Measurements from ENCODE around the gene LYPD4.

The LYPD4 gene

GRCh38 chr19:41850381-41850780 lies 5.9 kb upstream of the LYPD4 start:
- no peak for DNase-seq (ENCODE audit: low read depth in 2 of 2)

DNA sequence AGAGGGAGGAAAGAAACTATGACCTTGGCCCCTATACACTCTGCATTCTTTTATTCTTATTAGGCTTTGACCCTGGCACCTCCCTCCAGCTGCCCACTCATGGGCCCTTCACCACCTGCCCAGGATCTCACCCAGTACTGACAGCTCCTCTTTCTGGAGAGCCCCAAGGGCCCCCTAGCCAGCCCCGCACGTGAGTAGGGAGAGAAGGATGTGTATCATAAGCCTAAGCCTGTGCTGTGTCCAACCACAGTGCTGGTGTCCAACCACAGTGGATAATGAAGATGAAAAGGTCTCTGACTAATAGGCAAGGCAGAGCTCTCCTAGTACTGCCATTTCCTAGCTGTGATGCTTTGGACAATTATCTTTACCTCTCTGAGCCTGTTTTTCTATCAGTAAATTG lies 4.6 kb upstream of the LYPD4 start:
- DNase-seq (ENCODE audit: low read depth in 2 of 2) = no peak

GRCh38 chr19:41848666-41849065 lies 4.2 kb upstream of the LYPD4 start:
- no peak for DNase-seq (ENCODE audit: low read depth in 2 of 2)

GRCh38 chr19:41847351-41848105 lies 3.0 kb upstream of the LYPD4 start:
- DNase-seq (ENCODE audit: low read depth in 2 of 2) = no peak

- DNase-seq (ENCODE audit: low read depth in 2 of 2) = no peak
Measured at GRCh38 chr19:41845051-41845590, 638 bp upstream of the LYPD4 start.

GRCh38 chr19:41845001-41845050 lies 343 bp upstream of the LYPD4 start, which contains the start of gene DMRTC2:
Gene DMRTC2 (plus strand): TSS chr19:41845042. CDS start chr19:41847429, 2,387 bp downstream.
- DNase-seq (ENCODE audit: low read depth in 2 of 2) = no peak

DNA sequence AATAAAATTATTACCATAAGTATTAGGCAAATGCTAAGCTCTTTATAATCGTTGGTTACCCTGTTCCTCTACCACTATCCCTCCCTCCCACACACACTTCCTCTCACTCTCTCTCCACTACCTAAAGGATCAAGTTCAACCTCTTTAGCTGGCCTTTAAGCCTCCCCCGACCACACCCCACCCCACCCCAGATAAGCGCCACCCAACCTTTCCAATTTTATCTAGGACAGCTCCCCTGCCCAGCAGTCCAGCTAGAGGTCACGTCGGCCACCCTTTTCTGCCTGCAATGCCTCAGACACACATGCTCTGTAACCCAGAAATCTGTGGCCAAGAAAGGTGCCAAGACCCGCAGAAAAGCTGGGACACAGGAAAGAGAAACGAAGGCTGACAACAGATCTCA lies 1.1 kb downstream of the LYPD4 start:
- no peak for DNase-seq (ENCODE audit: low read depth in 2 of 2)

- DNase-seq (ENCODE audit: low read depth in 2 of 2) = no peak
Measured at GRCh38 chr19:41839211-41839610, 5.3 kb downstream of the LYPD4 start.

GRCh38 chr19:41837981-41838708 lies 6.3 kb downstream of the LYPD4 start:
- no peak for DNase-seq (ENCODE audit: low read depth in 2 of 2)

GRCh38 chr19:41821003-41821735 lies 23.3 kb downstream of the LYPD4 start:
- peak in 1 of 2 donors; percentile 30 for DNase-seq (ENCODE audit: low read depth in 2 of 2)

GRCh38 chr19:41816761-41817160 lies 27.7 kb downstream of the LYPD4 start:
- no peak for DNase-seq (ENCODE audit: low read depth in 2 of 2)

DNA sequence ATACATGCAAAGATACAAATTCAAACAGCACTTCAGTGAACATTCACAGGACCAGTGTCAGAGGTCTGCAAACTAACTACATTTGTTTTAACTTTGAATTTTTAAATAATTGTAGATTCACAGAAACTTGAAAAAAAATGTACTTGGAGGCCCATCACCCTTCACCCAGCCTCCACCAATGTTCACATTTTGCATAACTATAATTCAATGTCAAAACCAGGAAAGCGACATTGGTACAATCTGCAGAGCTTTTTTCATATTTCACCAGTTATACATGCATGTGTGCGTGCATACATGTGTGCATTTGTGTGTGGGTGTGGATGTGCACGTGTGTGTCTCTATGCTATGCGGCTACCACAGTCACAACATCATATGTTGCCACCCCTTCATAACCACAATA lies 29.2 kb downstream of the LYPD4 start:
- DNase-seq (ENCODE audit: low read depth in 2 of 2) = no peak

DNA sequence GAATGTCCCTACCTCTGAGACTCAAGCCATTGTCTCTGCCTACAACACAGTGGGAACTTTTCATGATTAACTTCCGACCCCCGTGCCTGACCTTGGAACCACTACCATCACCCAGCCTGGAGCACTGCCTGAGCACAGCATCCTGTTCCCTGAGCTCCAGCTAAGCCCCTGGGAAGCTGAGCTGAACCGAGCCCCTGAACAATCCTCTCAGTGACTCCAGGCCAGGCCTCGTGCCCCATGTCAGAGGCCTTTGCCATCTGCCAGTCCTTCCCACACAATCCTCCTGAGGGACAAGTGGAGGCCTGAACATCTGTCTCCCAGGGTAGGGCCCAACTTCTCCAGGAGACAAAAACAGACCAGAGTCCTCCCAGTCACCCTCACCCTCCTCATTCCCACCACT lies 30.6 kb downstream of the LYPD4 start:
- DNase-seq (ENCODE audit: low read depth in 2 of 2) = no peak

- no peak for DNase-seq (ENCODE audit: low read depth in 2 of 2)
Measured at GRCh38 chr19:41811981-41812380, 32.5 kb downstream of the LYPD4 start.

DNA sequence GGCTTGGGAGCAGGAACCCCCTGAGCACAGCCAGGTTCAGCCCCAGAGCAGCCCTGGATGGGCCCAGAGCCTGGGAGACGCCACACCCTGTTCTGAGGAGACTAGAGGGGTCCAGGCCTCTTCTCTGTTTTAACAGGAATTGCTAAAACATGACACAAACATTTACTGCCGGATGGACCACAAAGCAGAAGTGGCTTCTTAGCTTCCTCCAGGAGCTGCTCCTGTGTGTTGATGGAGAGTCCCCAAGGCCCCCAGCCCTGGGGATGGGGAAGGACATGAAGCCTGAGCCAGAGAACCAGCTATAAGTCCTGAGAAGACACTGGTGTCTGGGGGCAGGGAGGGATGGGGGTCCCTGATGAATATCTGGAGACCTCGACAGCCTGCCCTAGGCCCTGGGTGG lies 33.4 kb downstream of the LYPD4 start:
- DNase-seq (ENCODE audit: low read depth in 2 of 2) = no peak

DNA sequence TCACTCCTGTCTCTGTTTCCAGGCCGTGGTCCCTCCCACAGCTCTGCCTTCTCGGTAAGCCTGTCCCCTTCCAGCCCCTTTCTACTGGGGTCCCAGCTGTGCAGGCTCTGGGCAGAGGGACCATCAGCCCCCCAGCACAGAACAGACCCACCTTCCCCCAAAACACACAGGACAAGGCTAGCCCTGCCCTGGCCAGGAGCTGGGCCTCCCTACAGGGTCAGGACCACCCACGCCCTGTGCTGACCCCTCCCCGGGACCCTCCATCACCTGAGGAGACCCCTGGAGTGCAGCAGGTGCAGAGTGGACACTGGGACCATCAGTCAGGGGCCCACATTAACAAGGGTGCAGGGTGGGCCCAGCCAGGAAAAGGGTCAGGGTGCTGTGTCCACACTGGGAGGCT lies 34.2 kb downstream of the LYPD4 start:
- DNase-seq (ENCODE audit: low read depth in 2 of 2) = no peak

DNA sequence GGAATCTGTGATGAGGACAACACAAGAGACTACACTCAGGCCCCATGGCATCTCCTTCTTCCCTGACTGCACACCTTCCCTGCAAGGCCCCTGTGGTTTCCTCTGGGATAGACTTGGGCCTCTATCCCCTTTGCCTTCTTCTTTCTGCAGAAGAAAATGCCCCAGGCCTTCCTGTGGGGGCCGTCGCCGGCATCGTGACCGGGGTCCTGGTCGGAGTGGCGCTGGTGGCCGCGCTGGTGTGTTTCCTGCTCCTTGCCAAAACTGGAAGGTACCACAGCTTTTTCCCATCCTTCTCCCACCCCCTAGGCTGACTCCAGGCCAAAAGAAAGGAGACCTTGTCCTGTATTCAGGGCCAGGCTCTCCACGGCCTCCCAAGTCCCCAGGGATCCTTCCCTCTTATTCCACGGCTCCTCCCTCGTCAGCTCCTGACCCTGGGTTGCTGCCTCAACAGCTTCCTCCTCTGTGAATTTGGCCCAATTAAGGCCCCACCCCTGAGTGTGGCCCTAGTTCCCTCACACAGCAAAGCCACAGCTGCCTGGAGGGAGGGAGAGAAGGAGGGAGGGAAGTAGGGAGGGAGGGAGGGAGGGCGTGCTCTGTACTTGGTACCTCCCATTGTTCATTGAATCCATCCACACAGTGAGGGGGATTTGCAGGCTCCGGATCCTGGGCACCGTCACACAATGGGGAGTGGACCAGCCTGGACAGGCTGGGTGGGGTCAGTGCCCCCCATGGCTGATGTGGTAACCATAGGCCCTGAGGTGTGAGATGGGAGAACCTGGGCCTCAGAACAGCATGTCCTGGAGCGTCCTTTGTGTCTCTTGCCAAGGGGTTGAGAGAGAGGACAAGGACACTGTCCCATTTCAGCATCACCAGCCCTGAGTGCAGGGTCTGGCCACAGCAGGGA lies 35.6 kb downstream of the LYPD4 start:
- no peak for DNase-seq (ENCODE audit: low read depth in 2 of 2)

DNA sequence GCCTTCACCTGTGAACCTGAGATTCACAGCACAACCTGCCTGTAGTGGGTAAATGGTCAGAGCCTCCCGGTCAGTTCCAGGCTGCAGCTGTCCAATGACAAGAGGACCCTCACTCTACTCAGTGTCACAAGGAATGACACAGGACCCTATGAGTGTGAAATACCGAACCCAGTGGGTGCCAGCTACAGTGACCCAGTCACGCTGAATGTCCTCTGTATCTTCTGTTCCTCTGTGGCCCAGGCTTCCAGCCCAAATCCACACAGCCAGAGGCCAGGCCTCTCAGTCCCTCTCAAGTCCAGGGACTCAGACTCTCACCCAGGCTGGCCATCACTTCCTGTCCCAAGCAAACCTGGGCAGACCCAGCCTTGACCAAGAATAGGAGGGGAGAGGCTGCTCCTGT lies 37.3 kb downstream of the LYPD4 start:
- DNase-seq (ENCODE audit: low read depth in 2 of 2) = no peak

GRCh38 chr19:41804336-41804735 lies 40.1 kb downstream of the LYPD4 start:
- DNase-seq (ENCODE audit: low read depth in 2 of 2) = no peak

DNA sequence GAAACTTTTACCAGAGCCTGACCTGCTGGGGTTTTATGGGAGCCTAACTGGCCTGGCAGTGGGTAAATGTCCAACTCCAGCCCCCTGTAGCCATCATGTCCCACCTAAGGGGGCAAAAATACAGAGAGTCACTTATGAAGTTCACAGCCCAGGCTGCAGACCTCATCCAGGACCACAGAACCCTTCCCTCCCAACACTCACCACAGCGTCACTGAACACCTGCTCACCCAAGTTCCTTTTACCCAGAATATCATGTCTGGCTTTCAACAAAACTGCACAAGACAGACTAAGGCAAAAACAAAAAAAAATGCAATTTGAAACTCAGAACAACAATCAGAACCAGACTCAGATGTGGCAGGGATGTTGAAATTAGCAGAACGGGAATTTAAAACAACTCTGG lies 41.7 kb downstream of the LYPD4 start:
- DNase-seq (ENCODE audit: low read depth in 2 of 2) = no peak

DNA sequence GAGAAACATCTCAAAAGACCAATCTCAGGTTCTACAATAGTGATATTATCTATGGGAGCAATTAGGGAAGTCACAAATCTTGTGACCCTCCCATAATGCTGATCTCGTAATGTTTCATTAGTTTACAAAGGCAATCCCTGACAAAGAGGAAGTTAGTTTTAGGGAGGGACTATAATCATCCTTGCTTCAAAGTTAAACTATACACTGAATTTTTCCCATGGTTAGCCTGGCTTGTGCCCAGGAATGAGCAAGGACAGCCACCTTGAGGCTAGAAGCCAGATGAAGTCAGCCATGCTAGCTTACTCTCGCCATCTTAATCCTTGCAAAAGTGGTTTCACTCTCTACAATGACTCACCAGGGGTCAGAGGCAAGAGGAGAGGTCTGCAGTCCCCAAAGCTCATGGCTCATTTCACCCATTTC lies 42.7 kb downstream of the LYPD4 start:
- DNase-seq (ENCODE audit: low read depth in 2 of 2) = no peak

GRCh38 chr19:41801031-41801430 lies 43.5 kb downstream of the LYPD4 start:
- no peak for DNase-seq (ENCODE audit: low read depth in 2 of 2)

Data from stimulated activated CD4-positive, alpha-beta T cell treated with anti-CD3 and anti-CD28 coated beads, Interleukin-4, amount 100 ng/mL, for 48 hours (primary cell).